HepG2 (cell line): ENCODE measurements around the gene UHMK1. TPM values are rescaled to one million over a fixed set of nuclear protein-coding genes. Genes with fewer than 3 reads are reported as not detected.

Source experiments
- DR1 ChIP-seq: sonication (generic); formaldehyde crosslinking; IDR thresholded peaks from 2 replicates; pipeline ENCODE4 v1.8.0; 2021; ENCODE audit warnings: mild to moderate bottlenecking, missing genetic modification reagents, inconsistent platforms
- FOSL1 ChIP-seq: sonication (generic); formaldehyde crosslinking; IDR thresholded peaks from 2 replicates; pipeline ENCODE4 v1.9.0; 2021; ENCODE audit warnings: missing genetic modification reagents, borderline replicate concordance
- HDAC2 ChIP-seq: sonication (generic); formaldehyde crosslinking; IDR thresholded peaks from 2 replicates; pipeline ENCODE4 v1.4.0; 2020; ENCODE audit warnings: missing genetic modification reagents
- HOXA3 ChIP-seq: sonication (generic); formaldehyde crosslinking; IDR thresholded peaks from 2 replicates; pipeline ENCODE4 v1.5.0; 2020; ENCODE audit warnings: missing genetic modification reagents
- KMT2A ChIP-seq: sonication (generic); formaldehyde crosslinking; IDR thresholded peaks from 2 replicates; pipeline ENCODE4 v1.4.0; 2020; ENCODE audit warnings: missing genetic modification reagents
- MEF2D ChIP-seq: sonication (generic); formaldehyde crosslinking; IDR thresholded peaks from 2 replicates; pipeline ENCODE4 v1.5.1; 2020; ENCODE audit warnings: mild to moderate bottlenecking, missing genetic modification reagents
- TMF1 ChIP-seq: sonication (generic); formaldehyde crosslinking; IDR thresholded peaks from 2 replicates; pipeline ENCODE4 v1.8.1; 2022; ENCODE audit warnings: low read depth, missing genetic modification reagents
- ZNF432 ChIP-seq: sonication (generic); formaldehyde crosslinking; IDR thresholded peaks from 2 replicates; pipeline ENCODE4 v1.5.0; 2020; ENCODE audit warnings: missing genetic modification reagents, mild to moderate bottlenecking, borderline replicate concordance
- ZNF446 ChIP-seq: sonication (generic); formaldehyde crosslinking; IDR thresholded peaks from 2 replicates; pipeline ENCODE4 v1.5.0; 2020; ENCODE audit warnings: mild to moderate bottlenecking, missing genetic modification reagents
- ZNF451 ChIP-seq: sonication (generic); formaldehyde crosslinking; IDR thresholded peaks from 2 replicates; pipeline ENCODE4 v1.5.0; 2020; ENCODE audit warnings: mild to moderate bottlenecking, missing genetic modification reagents
- ZNF563 ChIP-seq: sonication (generic); formaldehyde crosslinking; IDR thresholded peaks from 2 replicates; pipeline ENCODE4 v1.8.0; 2022; ENCODE audit warnings: mild to moderate bottlenecking, moderate library complexity, missing genetic modification reagents
- ZNF598 ChIP-seq: sonication (generic); formaldehyde crosslinking; IDR thresholded peaks from 2 replicates; pipeline ENCODE4 v1.5.1; 2020; ENCODE audit warnings: mild to moderate bottlenecking, missing genetic modification reagents, borderline replicate concordance
- ZNF616 ChIP-seq: sonication (generic); formaldehyde crosslinking; IDR thresholded peaks from 2 replicates; pipeline ENCODE4 v1.5.0; 2020; ENCODE audit warnings: low read depth, mild to moderate bottlenecking, missing genetic modification reagents
- ZNF775 ChIP-seq: sonication (generic); formaldehyde crosslinking; IDR thresholded peaks from 2 replicates; pipeline ENCODE4 v1.4.0; 2020; ENCODE audit warnings: missing genetic modification reagents, mild to moderate bottlenecking, moderate library complexity, borderline replicate concordance
- ZNF891 ChIP-seq: sonication (generic); formaldehyde crosslinking; IDR thresholded peaks from 2 replicates; pipeline ENCODE4 v1.5.0; 2020; ENCODE audit warnings: mild to moderate bottlenecking, missing genetic modification reagents
- polyA plus RNA-seq, 8 experiments: library from polyadenylated mRNA; depleted of rRNA in 3 of 8; stranded (reverse) in 7 of 8; unstranded in 1 of 8; fragments of >200 nt; fragmentation: Illumina TruSeq in 4 of 8; extraction: Trizol in 4 of 8; gene quantifications; 2 replicates each; pipeline versions ENCODE4 v1.2.1 to v1.2.3, GENCODE V29; 2011 to 2016; ENCODE audit warnings: low read depth in 4 of 8, missing spikeins in 1 of 8, mixed read lengths in 1 of 8; ENCODE audit not compliant: insufficient read depth in 1 of 8
- total RNA-seq, 5 experiments: library from RNA; depleted of rRNA; stranded (reverse); fragments of >200 nt; fragmentation: Illumina TruSeq; extraction: Trizol; gene quantifications; 2 replicates each; pipeline ENCODE4 v1.2.3, GENCODE V29; 2016; ENCODE audit warnings: low read depth in 1 of 5
- TF ChIP-seq, protein P1 (sequence below): IDR thresholded peaks from 2 replicates; pipeline ENCODE4 v1.4.0; 2020; ENCODE audit warnings: mild to moderate bottlenecking, missing genetic modification reagents
- TF ChIP-seq, protein P2 (sequence below): IDR thresholded peaks from 2 replicates; pipeline ENCODE4 v1.6.1; 2018; ENCODE audit warnings: missing genetic modification reagents, mild to moderate bottlenecking, missing compliant biosample characterization
- TF ChIP-seq, protein P3 (sequence below): sonication (generic); formaldehyde crosslinking; IDR thresholded peaks from 2 replicates; pipeline ENCODE4 v1.4.0; 2020; ENCODE audit warnings: missing genetic modification reagents
- TF ChIP-seq, protein P4 (sequence below): sonication (generic); formaldehyde crosslinking; IDR thresholded peaks from 2 replicates; pipeline ENCODE4 v1.5.1; 2020; ENCODE audit warnings: missing genetic modification reagents, mild to moderate bottlenecking, borderline replicate concordance

Gene UHMK1
- total and polyA plus RNA-seq, 2 of the 13 experiments (the other 11 are each of a cell fraction or from before 2014, with no cell fraction given): 12.9 to 20.0 TPM

DNA sequence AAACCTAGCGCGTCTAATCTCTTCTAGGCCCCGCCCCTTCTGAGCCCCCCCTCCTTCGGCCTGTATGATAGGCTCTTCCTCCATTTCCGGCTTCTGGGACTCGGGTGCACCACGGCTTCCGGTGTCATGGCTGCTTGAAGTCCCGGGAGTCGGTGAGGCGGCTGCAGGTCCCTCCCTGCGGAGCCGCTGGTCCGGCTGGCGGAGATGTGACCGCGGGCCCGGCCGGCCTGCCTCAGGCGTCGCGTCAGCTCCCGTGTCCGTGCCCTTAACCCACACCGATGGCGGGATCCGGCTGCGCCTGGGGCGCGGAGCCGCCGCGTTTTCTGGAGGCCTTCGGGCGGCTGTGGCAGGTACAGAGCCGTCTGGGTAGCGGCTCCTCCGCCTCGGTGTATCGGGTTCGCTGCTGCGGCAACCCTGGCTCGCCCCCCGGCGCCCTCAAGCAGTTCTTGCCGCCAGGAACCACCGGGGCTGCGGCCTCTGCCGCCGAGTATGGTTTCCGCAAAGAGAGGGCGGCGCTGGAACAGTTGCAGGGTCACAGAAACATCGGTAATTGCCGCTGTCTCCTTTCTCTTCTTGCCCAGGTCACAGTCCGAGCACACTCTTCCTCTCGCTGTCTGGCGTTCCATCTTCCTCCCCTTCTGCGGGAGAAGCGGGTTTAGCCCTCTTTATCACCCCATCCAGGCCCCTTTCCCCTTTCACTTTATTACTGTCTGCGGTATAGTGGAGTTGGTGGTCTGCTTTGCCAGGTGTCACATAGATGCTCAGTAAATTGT lies at the start of gene UHMK1 (continued):
- TF ChIP-seq, protein P1, sequence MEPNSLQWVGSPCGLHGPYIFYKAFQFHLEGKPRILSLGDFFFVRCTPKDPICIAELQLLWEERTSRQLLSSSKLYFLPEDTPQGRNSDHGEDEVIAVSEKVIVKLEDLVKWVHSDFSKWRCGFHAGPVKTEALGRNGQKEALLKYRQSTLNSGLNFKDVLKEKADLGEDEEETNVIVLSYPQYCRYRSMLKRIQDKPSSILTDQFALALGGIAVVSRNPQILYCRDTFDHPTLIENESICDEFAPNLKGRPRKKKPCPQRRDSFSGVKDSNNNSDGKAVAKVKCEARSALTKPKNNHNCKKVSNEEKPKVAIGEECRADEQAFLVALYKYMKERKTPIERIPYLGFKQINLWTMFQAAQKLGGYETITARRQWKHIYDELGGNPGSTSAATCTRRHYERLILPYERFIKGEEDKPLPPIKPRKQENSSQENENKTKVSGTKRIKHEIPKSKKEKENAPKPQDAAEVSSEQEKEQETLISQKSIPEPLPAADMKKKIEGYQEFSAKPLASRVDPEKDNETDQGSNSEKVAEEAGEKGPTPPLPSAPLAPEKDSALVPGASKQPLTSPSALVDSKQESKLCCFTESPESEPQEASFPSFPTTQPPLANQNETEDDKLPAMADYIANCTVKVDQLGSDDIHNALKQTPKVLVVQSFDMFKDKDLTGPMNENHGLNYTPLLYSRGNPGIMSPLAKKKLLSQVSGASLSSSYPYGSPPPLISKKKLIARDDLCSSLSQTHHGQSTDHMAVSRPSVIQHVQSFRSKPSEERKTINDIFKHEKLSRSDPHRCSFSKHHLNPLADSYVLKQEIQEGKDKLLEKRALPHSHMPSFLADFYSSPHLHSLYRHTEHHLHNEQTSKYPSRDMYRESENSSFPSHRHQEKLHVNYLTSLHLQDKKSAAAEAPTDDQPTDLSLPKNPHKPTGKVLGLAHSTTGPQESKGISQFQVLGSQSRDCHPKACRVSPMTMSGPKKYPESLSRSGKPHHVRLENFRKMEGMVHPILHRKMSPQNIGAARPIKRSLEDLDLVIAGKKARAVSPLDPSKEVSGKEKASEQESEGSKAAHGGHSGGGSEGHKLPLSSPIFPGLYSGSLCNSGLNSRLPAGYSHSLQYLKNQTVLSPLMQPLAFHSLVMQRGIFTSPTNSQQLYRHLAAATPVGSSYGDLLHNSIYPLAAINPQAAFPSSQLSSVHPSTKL (CRISPR knock-in tag): peak; percentile 40; the same call in 1 of the 2 replicates
- peak; percentile 56 for TF ChIP-seq HOXA3 (CRISPR knock-in tag)
- 0 out of 2 replicates have a peak, but pooled peaks have one; percentile 55 for TF ChIP-seq ZNF432 (CRISPR knock-in tag)
- no peak for TF ChIP-seq FOSL1 (CRISPR knock-in tag)
- TF ChIP-seq MEF2D (CRISPR knock-in tag): 0 out of 2 replicates have a peak, but pooled peaks have one; percentile 23
- TF ChIP-seq ZNF598 (CRISPR knock-in tag): peak; percentile 82; the same call in 1 of the 2 replicates
- TF ChIP-seq, protein P2, sequence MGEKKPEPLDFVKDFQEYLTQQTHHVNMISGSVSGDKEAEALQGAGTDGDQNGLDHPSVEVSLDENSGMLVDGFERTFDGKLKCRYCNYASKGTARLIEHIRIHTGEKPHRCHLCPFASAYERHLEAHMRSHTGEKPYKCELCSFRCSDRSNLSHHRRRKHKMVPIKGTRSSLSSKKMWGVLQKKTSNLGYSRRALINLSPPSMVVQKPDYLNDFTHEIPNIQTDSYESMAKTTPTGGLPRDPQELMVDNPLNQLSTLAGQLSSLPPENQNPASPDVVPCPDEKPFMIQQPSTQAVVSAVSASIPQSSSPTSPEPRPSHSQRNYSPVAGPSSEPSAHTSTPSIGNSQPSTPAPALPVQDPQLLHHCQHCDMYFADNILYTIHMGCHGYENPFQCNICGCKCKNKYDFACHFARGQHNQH (CRISPR knock-in tag): peak; percentile 16; the same call in 1 of the 2 replicates
- TF ChIP-seq ZNF563: peak; percentile 84
- TF ChIP-seq, protein P3, sequence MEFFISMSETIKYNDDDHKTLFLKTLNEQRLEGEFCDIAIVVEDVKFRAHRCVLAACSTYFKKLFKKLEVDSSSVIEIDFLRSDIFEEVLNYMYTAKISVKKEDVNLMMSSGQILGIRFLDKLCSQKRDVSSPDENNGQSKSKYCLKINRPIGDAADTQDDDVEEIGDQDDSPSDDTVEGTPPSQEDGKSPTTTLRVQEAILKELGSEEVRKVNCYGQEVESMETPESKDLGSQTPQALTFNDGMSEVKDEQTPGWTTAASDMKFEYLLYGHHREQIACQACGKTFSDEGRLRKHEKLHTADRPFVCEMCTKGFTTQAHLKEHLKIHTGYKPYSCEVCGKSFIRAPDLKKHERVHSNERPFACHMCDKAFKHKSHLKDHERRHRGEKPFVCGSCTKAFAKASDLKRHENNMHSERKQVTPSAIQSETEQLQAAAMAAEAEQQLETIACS (CRISPR knock-in tag): no peak
- TF ChIP-seq TMF1: peak; percentile 27; the same call in 1 of the 2 replicates
- peak; percentile 52; the same call in 1 of the 2 replicates for TF ChIP-seq ZNF616 (CRISPR knock-in tag)
- no peak; the same call in none of the 2 replicates for TF ChIP-seq KMT2A
- TF ChIP-seq ZNF891 (CRISPR knock-in tag): peak; percentile 79; the same call in 1 of the 2 replicates
- TF ChIP-seq HDAC2: peak; percentile 62
- TF ChIP-seq DR1 (CRISPR knock-in tag): peak; percentile 70
- peak; percentile 88; the same call in 1 of the 2 replicates for TF ChIP-seq ZNF451
- peak; percentile 92; the same call in 1 of the 2 replicates for TF ChIP-seq ZNF446 (CRISPR knock-in tag)
- TF ChIP-seq, protein P4, sequence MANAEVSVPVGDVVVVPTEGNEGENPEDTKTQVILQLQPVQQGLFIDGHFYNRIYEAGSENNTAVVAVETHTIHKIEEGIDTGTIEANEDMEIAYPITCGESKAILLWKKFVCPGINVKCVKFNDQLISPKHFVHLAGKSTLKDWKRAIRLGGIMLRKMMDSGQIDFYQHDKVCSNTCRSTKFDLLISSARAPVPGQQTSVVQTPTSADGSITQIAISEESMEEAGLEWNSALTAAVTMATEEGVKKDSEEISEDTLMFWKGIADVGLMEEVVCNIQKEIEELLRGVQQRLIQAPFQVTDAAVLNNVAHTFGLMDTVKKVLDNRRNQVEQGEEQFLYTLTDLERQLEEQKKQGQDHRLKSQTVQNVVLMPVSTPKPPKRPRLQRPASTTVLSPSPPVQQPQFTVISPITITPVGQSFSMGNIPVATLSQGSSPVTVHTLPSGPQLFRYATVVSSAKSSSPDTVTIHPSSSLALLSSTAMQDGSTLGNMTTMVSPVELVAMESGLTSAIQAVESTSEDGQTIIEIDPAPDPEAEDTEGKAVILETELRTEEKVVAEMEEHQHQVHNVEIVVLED (CRISPR knock-in tag): peak; percentile 45; the same call in 1 of the 2 replicates
- TF ChIP-seq ZNF775 (CRISPR knock-in tag): 0 out of 2 replicates have a peak, but pooled peaks have one; percentile 55
